Left lobe of liver (tissue), 2 donors: ENCODE data around the gene HM13. TPM values are rescaled to one million over a fixed set of nuclear protein-coding genes. Genes with fewer than 3 reads are reported as not detected.
"Not testable (repeated sequence)": the region's sequence is repeated elsewhere in the genome, so short reads cannot be mapped to it uniquely, and the experiment has no call there.

Source experiments
- ATAC-seq: fragments of 200-7000 bp; cut with Tn5 transposase; one replicate; pipeline ENCODE4 v1.9.1; 2020; ENCODE audit warnings: mild to moderate bottlenecking, moderate library complexity
- DNase-seq: peaks from one replicate; pipeline ENCODE4 v3.0.0-alpha.2; 2020; ENCODE audit warnings: low spot score
- total RNA-seq: library from RNA; stranded (reverse); gene quantifications from one replicate; pipeline ENCODE4 v1.2.1, GENCODE V29; 2021
- donor health status: DM: no; HTN: no; CAD: no; lungs with moderate emphysema.
- donor health status: DM: no; HTN: yes; CAD: no.

HM13 gene
- total RNA-seq, 1 donor from 2014 or later, result 147 TPM

- ATAC-seq, result no peak
- no peak for DNase-seq
Observed at GRCh38 chr20:31580706-31581105, 66.5 kb downstream of the HM13 start.

GRCh38 chr20:31581391-31581790 is 67.1 kb downstream of the HM13 start:
- ATAC-seq, result no peak
- DNase-seq, result no peak

- ATAC-seq (peak; percentile 92), DNase-seq (peak; percentile 57)
Observed at GRCh38 chr20:31587545-31588389, 73.5 kb downstream of the HM13 start.

- DNase-seq (no peak), ATAC-seq (no peak)
Observed at GRCh38 chr20:31590717-31591225, 76.5 kb downstream of the HM13 start.

GRCh38 chr20:31593221-31594001 is 79.2 kb downstream of the HM13 start:
- peak; percentile 93 for DNase-seq

GRCh38 chr20:31594002-31594557 is 79.8 kb downstream of the HM13 start:
- ATAC-seq, result no peak
- no peak for DNase-seq

More at GRCh38 chr20:31593221-31594001, 79.2 kb downstream of the HM13 start:
- peak; percentile 95 for ATAC-seq

GRCh38 chr20:31594558-31595379 is 80.5 kb downstream of the HM13 start:
- ATAC-seq (no peak), DNase-seq (no peak)

GRCh38 chr20:31595380-31595653 is 81.1 kb downstream of the HM13 start:
- no peak for DNase-seq
- no peak for ATAC-seq

GRCh38 chr20:31595654-31596411 is 81.6 kb downstream of the HM13 start:
- peak; percentile 70 for DNase-seq
- ATAC-seq, result peak; percentile 56

GRCh38 chr20:31596412-31596715 is 82.1 kb downstream of the HM13 start:
- not testable (repeated sequence) for ATAC-seq, DNase-seq

GRCh38 chr20:31596831-31597480 is 82.7 kb downstream of the HM13 start:
- ATAC-seq (no peak), DNase-seq (no peak)

GRCh38 chr20:31597481-31597855 is 83.2 kb downstream of the HM13 start:
- no peak for DNase-seq
- no peak for ATAC-seq

- no peak for ATAC-seq
- no peak for DNase-seq
Observed at GRCh38 chr20:31602431-31602778, 88.2 kb downstream of the HM13 start.

- DNase-seq, result no peak
- no peak for ATAC-seq
Observed at GRCh38 chr20:31602779-31603441, 88.7 kb downstream of the HM13 start.

GRCh38 chr20:31603822-31604566 is 89.8 kb downstream of the HM13 start:
- ATAC-seq (peak; percentile 57), DNase-seq (peak; percentile 95)

- ATAC-seq, result no peak
- DNase-seq, result no peak
Observed at GRCh38 chr20:31604567-31605030, 90.4 kb downstream of the HM13 start.

GRCh38 chr20:31605031-31605901 is 91.0 kb downstream of the HM13 start, which contains the start of gene ID1:
ID1 (plus strand) TSS chr20:31605289; CDS start chr20:31605388, 99 bp downstream.
- peak; percentile 97 for DNase-seq

More at GRCh38 chr20:31605031-31605901, 91.0 kb downstream of the HM13 start, which contains the start of gene ID1:
- peak; percentile 76 for ATAC-seq
